Amygdala (tissue), 56 donors: Measurements from ENCODE around the gene ASIP.

Experiments used
- DNase-seq, 56 donors: peaks; one replicate each; lab custom pipeline; 2025; lab: John Stamatoyannopoulos, UW

ASIP gene

GRCh38 chr20:34309691-34310090 lies 68.5 kb downstream of the ASIP start:
- DNase-seq, result no peak

GRCh38 chr20:34310481-34311117 lies 69.4 kb downstream of the ASIP start:
- no peak for DNase-seq

- DNase-seq, result peak in 10 of 56 donors; percentile 3 to 22 (median 18)
Measured at GRCh38 chr20:34311118-34312023, 70.1 kb downstream of the ASIP start.

- no peak for DNase-seq
Measured at GRCh38 chr20:34312024-34312460, 70.8 kb downstream of the ASIP start.

- peak in 55 of 56 donors; percentile 30 to 92 (median 79) for DNase-seq
Measured at GRCh38 chr20:34312544-34313217, 71.5 kb downstream of the ASIP start.

GRCh38 chr20:34315236-34315635 lies 74.0 kb downstream of the ASIP start:
- DNase-seq, result no peak

- no peak for DNase-seq
Measured at GRCh38 chr20:34316196-34316814, 75.1 kb downstream of the ASIP start.
